IPS-NIHi7 (cell line): Measurements from ENCODE around the gene FOXK1.

Experiments used
- DNase-seq: peaks from one replicate; pipeline ENCODE4 v3.0.0; 2012; ENCODE audit warnings: mixed read lengths; ENCODE audit errors: extremely low spot score

The FOXK1 gene

DNA sequence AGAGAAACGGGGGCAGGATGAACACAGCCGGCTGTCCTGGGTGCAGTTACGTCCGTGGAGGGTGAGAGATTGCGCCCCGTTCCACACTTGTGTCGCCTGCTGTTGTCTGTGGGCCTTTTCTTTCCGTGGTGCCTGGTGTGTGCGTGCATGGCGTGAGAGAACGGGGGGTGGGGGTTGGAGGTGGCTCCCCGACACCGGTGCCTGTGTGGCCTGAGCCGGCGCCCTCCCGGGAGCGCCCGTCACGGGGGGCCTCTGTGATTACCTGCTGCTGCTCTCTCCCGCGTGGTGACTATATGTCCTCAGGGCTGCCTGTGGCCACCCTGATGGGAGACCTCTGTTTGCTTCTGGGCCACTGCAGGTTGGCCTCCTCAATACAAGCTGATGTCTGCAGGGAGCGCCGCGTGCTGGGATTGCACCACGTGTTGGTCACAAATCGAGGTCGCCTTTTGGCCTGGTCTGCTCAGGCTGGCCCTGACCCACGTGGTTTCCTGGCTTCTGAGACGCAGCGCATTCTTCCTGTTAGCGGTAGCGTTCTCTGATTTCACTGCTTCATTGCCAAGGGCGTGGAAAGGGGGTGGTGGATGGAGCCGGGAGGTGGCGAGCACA lies 82.4 kb downstream of the FOXK1 start:
- DNase-seq = no peak

DNA sequence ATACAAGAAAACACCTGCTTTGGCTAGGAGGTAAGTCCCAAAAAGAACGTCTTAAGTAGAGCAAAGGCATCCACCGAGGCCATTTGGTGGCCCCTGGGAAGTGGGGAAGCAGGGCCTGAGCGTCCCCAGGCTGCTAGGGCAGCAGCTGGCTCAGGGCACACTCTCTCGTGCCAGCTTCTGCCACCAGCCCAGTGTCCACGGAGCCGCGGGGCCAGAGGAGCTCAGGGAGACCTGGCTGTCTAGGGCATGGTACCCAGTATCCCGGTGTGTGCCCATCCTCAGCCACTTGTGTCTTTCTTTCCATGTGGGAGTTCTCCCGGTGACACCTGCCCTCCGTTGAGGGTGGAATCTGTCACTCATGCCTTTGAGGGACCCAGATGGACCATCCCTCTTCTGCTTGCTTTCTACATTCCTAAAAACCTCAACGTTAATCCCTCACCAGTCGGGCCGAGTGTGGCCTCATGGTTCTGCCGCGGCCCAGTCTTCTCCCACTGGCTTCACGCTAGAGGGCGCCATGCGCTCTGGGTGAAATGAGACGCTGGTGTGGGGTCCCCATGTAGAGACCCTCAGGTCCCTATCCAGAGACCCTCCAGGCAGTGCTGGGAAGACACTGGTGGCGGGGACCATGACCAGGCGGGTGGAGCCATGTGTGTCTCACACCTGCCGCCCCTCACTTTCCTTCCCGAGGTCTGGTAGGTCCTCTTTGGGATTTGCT lies 83.8 kb downstream of the FOXK1 start:
- peak; percentile 63 for DNase-seq

DNA sequence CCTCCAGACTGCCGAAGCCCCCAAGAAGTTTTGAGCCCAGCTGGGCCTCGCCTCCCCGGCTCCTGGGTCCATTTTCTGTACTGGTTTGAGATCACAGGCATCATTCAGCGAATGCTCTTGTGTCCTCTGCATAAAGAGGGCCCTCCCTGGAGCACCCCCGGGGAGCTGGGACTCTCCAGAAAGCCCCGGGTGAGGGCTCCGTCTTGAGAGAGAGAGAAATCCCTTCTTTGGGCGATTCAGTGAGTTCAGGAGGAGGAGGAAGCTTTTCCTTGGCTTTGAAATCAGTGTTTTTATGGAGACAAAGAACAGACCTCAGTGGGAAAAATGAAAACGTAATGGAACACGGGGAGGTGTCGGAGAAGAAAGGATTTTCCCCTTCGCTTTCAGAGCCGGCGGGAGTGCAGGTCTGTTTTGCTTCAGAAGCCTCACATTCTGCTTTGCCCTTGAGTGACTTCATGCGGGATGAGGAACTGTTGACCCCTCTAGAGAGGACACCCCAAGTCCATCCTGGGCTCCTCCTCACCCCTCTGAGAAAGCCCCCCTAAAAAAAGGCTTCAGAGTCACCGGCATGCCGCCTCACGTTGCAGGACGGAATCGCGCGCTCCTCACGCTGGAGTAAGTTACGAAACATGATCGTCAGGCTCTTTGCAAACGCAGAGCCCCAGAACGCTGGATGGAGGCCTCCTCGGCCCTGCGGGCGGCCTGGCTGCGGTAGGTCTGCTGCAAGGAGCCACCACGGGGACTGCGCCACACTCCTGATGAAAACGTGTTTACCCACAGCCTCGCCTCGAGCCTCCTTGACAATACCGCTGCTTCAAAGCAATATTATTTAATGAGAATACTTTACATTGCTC lies 84.8 kb downstream of the FOXK1 start:
- DNase-seq = no peak

DNA sequence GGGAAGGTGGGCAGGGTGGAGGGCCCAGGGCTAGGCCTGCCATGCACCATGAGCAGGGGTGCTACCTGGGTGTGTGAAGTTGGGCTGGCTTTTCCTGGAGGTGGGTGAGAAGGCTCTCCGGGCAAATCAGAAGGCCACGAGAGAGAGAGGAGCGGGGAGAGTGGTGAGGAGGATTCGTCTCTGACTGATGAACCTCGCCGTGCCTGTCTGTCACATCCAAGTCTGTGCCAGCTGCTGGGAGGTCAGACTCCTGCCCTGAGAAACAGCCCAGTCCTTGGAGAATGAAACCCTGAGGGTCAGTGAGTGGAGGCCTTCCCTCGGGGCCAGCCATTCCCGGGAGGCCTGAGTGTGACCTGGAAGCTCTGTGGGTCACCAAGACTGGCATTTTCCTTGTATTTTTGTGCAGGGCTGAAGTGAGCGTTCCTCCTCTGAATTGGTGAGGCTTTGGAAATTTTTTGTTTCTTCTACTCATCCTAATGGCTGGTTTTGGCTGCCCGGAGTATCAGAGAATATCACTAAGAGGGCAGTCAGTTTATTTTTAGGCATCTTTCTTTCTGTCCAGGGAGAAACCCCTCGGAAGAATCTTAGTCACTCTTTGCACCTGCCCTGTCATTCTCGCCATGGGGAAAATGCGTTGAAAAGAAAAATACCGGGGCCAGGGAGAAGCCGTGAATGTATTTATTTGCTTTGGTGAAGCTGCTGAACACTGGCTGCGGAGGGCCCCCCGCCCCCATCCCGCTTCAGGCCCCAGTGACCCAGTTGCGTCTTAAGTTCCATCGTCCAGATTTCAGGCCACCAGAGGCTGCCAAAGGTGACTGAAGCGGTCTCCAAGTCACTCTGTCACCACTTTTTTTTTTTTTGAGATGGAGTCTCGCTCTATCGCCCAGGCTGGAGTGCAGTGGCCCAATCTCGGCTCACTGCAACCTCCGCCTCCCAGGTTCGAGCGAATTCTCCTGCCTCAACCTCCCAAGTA lies 86.8 kb downstream of the FOXK1 start:
- DNase-seq = no peak

DNA sequence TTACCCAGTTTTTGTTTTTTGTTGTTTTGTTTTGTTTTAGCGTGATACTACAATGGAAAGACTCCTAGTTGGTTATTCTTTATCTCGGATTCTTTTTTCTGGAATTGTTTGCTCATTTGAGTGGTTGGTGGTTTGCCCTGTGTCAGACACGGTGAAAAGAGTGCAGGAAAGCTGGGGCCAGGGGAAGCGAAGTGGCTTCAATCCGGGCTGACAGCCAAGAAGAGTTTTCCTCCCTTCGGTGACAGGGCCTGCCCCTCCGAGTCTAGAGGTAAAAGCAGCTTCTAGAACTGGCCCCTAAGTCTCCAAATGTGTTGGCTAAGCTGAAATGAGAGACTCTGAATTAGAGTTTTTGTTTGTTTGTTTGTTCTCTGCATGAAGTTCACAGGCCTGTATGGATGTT lies 87.7 kb downstream of the FOXK1 start:
- DNase-seq = no peak

DNA sequence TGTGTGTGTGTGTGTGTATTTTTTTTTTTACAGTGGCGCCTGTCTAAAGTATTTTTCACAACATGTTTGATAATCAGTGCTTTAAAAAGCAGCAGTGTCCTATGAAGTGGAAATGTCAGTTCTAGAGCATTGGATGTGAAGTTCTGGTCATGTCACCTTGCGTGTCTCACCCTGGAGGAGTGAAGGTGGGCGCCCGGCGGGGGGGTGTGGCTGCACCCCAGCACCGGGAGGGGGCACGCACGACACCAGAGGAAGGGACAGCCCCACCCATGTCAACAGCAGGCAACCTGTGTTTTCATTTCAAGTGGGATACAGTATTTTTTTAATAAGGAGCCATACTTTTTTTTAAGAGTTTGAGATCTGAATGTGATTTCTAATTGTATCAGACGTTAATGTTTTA lies 88.8 kb downstream of the FOXK1 start:
- no peak for DNase-seq

DNA sequence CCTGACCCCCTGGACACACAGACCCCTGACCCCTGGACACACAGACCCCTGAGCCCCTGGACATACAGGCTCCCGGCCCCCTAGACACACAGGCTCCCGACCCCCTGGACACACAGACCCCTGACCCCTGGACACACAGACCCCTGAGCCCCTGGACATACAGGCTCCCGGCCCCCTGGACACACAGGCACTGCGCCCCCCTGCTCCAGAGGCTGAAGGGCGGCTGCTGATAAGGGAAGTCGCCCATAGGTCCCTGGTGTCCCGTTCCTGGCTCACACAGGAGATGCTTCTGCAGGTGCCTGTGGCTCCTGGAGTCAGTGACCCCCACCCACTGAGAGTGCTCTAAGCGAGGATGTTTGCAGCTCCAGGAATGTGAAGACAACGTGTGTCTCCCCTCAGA lies 89.6 kb downstream of the FOXK1 start:
- no peak for DNase-seq

DNA sequence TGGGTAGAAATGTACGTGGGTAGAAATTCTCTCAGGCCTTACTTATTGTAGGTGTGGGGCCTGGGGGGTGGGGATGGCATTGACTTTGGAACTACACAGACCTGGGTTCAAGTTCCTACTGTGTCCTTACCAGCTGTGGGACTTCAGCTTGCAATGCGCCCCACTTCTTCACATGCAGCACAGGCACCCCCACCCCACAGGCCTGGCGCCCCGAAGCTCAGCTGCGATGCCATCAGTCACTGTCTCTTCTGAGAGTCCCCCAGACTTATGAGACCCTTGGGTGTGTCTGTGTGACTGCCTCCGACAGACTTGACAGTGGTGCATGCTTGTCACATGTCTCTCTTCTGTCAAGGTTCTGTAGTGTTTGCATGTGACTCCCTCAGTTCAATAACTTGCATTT lies 90.2 kb downstream of the FOXK1 start:
- no peak for DNase-seq

DNA sequence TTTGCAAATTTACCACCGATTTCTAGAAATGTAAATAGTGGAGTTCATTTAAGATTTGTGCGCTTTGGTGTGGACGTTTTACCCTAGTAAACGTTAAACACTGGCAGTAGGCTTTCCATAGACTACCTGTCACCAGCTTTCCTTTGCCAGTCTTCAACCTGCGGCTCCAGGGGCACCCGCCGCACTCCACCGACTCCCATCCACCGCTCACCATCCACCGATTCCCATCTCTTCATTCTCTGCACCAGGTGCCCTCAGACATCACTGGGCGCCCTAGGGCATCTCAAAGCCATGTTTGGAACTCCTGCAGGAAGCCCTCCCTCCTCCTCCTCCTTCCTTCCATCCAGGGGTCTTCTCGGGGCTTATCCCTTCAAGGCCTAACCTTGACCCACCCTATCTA lies 91.9 kb downstream of the FOXK1 start:
- no peak for DNase-seq

DNA sequence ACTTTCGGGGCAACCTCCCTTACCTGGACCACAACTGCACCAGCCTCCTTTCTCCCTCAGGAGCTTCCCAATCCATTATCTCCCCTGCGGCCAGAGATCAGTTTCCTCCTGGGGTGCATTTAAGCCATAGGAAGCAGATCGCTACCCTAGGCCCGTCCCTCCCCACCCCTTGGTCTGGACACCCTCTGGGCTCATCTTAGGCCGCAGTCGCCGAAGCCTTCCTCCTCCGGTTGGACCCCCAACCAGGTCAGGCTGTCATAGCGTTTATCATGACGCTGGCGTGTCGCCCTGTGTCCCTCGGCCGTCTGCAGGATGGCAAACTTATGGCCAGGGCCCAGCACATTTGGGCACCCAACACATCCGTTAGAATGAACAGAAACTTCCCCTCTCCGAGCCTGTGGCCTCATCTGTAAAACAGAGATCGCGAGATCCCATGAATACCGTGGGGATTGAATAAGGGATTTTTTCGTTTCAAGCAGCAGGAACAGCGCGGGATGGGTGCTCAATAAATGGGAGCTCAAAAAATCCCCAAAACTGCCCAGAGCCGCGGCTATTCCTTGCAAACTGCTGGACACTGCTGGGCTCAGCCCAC lies 92.7 kb downstream of the FOXK1 start:
- DNase-seq = no peak

DNA sequence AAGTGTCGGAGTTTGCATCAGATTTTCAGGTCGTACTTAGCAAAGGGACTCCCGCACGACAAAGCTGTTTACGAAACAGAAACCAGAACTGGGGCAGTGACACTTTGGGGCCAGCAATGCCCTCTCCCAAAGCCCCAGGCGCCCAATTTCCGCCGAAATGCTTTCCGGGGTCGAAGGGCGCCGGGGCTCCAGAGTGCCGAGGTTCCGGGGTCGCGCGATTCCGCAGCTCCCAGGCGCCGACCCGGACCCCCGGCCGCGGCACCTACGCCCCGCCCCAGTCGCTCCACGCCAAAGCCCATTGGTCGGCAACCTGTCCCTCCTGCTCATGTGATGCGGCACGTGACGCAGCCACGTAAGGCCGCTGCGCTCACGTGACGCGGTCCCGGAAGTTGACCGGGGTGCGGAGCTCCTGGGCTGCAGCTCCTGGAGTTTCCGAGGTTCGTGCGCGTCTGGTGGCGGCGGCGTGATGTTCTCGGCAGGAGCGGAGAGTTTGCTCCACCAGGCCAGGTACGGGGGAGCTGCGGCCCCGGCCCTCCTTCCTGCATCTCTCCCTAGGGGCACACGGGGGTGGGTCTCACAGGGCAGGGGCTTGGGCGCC lies 93.3 kb downstream of the FOXK1 start, which contains the start of gene AP5Z1:
Gene AP5Z1 (plus strand): TSS at position 374 of the 598 bp plus-strand sequence. CDS start 93 bp downstream, at position 467.
- peak; percentile 100 for DNase-seq

DNA sequence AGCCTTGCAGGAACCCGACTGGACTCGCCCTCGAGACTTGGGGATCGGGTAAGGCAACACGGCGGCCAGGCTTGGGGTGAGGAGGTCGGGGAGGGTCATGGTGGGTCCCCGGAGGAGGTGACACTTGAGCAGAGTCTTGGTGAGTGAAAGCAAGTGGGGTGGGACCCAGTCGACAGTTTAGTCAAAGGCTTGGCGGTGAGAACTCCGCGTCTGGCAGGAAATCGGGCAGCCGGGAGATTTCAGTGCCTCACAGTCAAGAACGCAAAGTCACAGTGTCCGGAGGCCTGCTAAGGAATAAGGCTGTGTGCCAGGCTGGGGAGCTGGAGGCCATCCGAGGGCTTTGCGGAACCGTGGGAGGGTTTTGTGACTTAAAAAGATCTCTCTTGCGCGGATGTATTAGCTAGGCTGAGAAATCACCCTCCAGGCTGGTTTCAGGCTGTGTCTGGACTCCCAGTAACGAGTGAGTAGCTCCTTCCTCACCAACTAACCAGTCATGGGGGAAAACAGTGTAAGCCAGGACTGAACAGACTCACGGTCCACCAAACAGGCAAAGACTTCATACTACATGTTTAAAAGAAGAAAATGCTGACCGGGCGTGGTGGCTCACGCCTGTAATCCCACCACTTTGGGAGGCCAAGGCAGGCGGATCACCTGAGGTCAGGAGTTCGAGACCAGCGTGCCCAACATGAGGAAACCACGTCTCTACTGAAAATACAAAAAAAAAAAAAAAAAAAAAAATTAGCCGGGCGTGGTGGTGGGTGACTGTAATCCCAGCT lies 93.9 kb downstream of the FOXK1 start:
- DNase-seq = no peak

DNA sequence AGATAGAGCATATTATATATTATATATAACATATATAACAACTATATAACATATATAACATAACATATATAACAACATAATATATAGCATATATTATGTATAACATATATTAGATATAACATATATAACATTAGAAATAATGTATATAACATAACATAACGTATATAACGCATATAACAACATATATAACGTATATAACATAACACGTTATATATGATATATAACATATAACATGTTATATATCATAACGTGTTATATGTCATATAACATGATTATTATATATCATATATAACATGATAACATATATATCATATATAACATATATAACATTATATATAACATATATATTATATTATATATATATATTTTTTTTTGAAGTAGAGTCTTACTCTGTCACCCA lies 97.0 kb downstream of the FOXK1 start:
- no peak for DNase-seq

DNA sequence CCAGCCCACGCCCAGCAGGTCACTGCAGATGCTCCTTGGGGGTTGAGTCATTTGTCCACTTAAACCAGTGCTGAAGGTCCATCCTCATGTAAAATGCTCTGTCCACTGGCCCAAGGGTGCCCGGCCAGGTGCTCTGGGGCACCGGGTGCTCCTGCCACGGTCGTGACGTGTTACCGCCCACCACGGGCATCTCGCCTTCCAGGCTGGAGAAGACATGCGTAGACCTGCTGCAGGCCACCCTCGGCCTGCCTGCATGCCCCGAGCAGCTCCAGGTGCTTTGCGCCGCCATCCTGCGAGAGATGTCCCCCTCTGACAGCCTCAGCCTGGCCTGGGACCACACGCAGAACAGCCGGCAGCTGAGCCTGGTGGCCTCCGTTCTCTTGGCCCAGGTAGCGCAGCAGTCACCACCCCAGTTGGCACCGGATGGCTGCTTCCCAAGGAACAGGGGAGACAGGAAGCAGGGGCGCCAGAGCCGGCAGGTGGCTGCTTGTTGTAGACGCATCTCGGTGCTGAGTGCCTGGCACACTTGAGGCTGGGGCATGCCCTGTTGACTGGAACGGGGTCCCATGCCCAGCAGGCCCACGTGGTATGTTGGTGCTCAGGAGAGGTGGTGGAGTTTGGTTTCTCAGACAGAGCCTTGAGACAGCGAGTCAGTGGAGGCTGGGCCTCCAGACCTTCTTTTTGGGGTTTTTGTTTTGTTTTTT lies 99.4 kb downstream of the FOXK1 start:
- DNase-seq = no peak

DNA sequence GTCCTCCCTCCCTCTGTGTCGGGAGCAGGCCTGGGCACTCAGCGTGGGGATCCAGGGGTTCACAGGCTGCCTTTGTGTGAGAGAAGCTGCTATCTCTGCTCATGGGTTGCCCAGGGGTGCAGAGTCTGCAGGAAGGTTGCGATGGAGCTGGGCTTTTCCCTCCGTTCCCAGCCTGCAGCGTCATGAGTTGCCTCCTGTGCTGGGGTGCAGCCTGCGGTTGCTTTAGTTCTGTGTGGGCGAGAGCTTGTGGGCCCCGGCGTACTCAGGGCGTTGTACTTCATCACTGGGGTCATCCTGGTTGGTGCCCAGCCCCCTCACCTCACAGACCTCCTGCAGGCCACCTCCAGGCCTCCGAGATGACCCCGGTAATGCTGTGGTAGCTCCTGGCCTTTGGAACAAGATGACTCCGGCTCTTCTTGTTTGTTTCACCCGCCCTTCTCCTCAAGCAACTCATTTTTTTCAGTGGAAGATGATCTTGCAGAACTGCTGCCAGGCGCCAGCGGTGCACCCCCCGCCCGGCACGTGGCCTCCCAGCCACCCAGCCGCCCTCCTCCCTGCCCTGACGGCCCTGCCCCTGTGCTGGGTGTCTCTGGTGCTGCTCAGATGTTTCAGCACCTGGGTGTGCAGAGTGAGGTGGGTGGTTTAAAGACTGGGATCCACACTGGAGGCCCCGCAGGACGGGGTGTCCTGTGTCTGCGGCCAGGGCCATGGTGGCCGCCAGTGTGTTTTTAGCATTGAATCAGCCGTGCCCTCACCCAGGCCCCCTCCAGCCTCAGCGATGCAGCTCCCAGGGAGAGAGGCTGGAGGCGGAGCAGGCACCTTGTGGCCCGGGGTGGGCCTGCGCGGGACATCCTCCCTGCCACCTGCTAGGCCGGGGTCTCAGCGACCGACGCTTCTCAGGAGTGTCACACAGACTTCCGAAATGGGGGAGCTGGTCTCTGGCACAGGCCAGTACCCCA lies 100.5 kb downstream of the FOXK1 start:
- DNase-seq = no peak

DNA sequence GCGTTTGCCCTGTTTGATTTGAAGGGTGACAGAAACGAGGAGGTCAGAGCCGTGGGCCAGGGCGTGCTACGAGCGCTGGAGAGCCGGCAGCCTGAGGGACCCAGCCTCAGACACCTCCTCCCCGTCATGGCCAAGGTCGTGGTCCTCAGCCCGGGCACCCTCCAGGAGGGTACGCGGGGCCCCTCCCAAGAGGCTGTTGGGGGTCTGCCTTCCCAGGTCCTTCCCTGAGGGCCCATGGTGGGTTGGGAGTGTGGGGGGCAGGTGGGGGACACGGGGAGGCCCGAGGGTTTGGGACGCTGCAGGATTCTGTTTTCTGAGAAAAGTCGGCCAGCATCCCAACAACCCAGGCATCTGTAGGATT lies 101.2 kb downstream of the FOXK1 start:
- no peak for DNase-seq

DNA sequence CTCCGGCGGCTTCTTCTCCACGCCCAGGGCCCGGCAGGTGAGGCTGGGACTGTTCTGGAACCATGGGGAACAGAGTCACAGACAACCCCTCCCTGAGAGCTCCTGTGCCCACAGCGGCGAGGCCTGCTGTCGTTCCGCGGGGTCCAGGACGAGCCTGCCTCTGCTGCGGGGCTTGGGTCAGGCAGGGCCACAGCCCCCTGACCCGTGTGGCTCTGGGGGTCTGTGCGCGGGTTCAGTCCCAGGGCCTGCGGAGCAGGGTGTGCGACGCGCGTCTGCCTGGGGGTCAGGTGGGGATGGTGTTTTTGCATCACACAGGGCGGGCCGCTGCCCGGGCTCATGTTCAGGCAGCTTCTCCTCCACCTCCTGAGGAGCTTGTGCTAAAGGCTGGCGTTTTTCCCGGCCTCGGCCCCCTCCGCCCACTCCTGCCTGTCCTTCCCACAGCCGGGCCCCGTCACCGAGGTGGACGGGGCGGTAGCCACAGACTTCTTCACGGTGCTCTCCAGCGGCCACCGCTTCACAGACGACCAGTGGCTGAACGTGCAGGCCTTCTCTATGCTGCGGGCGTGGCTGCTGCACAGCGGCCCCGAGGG lies 101.8 kb downstream of the FOXK1 start:
- no peak for DNase-seq

DNA sequence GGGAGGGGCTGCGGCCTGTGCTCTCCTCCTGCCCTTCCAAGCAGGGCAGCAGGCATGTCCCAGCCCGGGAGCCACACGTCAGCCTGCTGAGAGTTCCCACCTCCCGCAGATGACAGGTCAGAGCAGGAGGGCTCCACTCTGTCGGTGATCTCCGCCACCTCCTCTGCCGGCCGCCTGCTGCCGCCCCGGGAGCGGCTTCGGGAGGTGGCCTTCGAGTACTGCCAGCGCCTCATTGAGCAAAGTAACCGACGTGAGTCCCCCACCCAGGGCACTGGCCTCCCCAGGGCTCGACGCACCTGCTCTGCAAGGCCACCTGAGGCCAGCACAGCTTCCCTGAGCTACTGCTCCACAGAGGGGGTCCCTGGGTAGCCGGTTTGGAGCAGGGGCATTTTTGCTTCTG lies 102.7 kb downstream of the FOXK1 start:
- no peak for DNase-seq
